Measurements from ENCODE around the gene GALNT9. TPM values are rescaled to one million over a fixed set of nuclear protein-coding genes. Genes with fewer than 3 reads are reported as not detected.
"Not testable (repeated sequence)": the region's sequence is repeated elsewhere in the genome, so short reads cannot be mapped to it uniquely, and the experiment has no call there.

GALNT9 gene
- total RNA-seq = 1 to 10 TPM in 1 of 2 experiments, under 1 TPM in 1; 0.86 to 1.2 TPM

DNA sequence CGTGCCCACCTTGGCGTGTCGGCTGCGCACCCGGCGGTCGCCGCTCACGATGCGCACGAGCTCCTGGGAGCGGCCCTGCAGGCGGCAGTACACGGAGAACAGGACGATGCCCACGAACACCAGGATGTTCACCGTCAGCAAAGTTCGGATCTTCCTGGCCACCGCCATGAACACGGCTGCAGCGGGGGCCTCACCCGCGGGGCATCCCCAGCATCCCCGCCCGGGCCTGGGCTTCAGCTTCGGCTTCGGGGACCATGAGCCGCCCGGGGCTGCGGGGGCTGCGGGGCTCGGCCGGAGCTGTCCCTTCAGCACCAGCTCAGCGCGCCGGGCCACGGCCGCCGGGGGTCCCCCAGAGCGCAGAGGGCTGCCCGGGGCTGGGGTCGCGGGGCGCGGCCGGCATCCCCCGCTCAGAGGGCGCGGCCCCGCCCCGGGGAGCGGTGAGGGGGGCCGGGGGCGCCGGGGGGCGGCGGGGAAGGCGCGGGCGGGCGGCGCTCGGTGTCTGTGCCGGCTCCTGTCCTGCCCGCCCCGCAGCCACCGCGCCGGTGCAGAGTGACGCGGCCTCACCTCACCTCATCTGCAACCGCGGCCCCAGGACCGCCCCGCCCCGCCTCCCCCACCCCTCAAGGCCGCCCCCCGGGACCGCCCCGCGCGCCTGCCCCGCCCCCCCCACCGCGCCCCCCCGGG lies at the start of gene GALNT9:
GALNT9 (minus strand) TSS at position 554 of the 684 bp plus-strand sequence; CDS start at position 168, 386 bp downstream.
- H3K27me3 Mint-ChIP-seq (ENCODE audit: low read depth) = peaks cover 31% of the 10 kb centered on the region
- H3K27ac Mint-ChIP-seq = no peak within 1 kb of the TSS
- no peak for DNase-seq
- H3K4me1 Mint-ChIP-seq (ENCODE audit: low read depth) = peaks cover 24% of the 10 kb centered on the region
- intact Hi-C loops (cut with micrococcal nuclease) = loop anchor here (5.0 kb wide), 2 partner anchors 42 to 163 kb away; partner anchors contain the start of gene FBRSL1
- H3K4me3 Mint-ChIP-seq = peak within 1 kb of the TSS; percentile 34
- CTCF ChIA-PET = no interaction called here
- H3K36me3 Mint-ChIP-seq (ENCODE audit: low read depth) = no peaks in the 10 kb centered on the region
- peaks cover 2% of the 10 kb centered on the region for H3K9me3 Mint-ChIP-seq

DNA sequence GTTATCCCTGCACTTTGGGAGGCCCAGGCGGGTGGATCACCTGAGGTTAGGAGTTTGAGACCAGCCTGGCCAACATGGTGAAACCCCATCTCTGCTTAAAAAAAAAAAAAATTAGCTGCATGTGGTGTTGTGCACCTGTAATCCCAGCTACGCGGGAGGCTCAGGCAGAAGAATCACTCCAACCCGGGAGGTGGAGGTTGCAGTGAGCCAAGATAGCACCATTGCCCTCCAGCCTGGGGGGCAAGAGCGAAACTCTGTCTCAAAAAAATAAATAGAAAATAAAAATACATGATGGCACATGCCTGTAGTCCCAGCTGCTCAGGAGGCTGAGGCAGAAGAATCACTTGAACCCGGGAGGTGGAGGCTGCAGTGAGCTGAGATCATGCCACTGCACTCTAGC lies 49.7 kb upstream of the GALNT9 start:
- H3K9me3 Mint-ChIP-seq; H3K4me1 Mint-ChIP-seq (ENCODE audit: low read depth); CTCF ChIA-PET; H3K36me3 Mint-ChIP-seq (ENCODE audit: low read depth); DNase-seq; H3K4me3 Mint-ChIP-seq; intact Hi-C loops (cut with micrococcal nuclease); H3K27ac Mint-ChIP-seq: not testable (repeated sequence)
- H3K27me3 Mint-ChIP-seq (ENCODE audit: low read depth) = peaks cover 36% of the 10 kb centered on the region

DNA sequence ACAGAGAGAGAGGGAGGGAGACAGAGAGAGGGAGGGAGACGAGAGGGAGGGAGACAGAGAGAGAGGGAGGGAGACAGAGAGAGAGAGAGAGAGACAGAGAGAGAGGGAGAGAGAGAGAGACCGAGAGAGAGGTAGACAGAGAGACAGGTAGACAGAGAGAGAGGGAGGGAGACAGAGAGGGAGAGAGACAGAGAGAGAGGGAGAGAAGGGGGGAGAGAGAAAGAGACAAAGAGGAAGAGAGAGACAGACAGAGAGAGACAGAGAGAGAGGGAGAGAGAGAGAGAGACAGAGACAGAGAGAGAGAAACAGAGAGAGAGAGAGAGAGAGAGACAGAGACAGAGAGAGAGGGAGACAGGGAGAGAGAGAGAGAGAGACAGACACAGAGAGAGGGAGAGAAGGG lies 47.8 kb upstream of the GALNT9 start:
- Mint-ChIP-seq H3K4me1 (ENCODE audit: low read depth) (no peaks in the 10 kb centered on the region), H3K4me3 (no peak overlapping the region), H3K36me3 (ENCODE audit: low read depth) (no peaks in the 10 kb centered on the region), H3K9me3 (no peaks in the 10 kb centered on the region), H3K27me3 (ENCODE audit: low read depth) (peaks cover 49% of the 10 kb centered on the region), H3K27ac (no peak overlapping the region)
- CTCF ChIA-PET = no interaction called here
- intact Hi-C loops (cut with micrococcal nuclease) = no loop called here
- no peak for DNase-seq

DNA sequence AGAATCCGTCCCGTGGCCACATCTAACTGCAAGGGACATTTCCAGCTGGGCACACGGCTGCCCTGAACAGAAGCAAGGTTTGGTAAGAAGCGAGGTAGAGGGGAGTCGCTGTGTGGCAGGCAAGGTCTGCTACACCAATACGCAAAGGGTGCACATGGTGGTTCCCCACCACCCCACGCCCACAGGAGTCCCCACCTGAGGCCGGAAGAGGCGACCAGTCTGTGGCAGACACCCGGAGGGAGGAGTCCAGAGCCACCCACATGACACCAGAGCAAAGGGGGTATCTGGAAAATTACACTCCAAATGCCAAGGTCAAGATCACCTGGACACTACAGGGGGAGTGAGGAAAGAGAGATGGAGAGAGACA lies 47.1 kb upstream of the GALNT9 start:
- H3K27ac Mint-ChIP-seq = no peak overlapping the region

DNA sequence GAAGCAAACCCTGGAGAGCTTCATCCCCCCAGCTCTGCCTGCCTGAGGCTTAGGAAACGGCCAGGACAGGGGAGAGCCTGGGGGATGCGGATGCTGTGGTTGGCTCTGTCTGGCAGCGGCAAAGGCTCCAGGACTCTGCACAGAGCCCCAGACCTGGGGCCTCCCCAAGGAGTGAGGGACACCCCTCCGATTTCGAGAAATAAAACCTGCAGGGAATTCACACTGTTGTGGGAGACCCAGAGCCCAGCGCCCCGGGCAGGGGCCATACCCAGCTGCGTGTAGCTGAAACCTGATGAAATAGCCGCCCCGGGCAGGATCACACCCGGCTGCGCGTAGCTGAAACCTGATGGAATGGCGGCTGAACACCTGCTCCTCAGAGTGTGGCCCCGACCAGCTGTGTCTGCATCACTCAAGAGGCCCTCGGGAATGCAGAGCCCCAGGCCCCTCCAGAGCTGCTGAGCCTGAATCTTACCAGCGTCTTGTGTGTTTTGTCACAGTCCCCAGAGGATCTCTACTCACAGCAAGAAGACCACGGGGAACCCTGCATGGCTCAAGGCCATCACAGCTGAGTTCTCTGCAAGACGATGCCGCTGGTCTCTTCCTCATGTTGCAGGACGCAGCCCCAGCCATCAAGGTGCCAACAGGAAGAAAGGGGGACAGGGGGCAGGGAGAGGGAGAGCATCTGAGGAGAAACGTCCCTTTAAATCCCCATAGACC lies 46.5 kb upstream of the GALNT9 start:
- Mint-ChIP-seq H3K27ac (no peak overlapping the region), H3K4me1 (ENCODE audit: low read depth) (no peaks in the 10 kb centered on the region), H3K36me3 (ENCODE audit: low read depth) (no peaks in the 10 kb centered on the region), H3K4me3 (no peak overlapping the region), H3K27me3 (ENCODE audit: low read depth) (peaks cover 58% of the 10 kb centered on the region), H3K9me3 (no peaks in the 10 kb centered on the region)
- DNase-seq = no peak
- CTCF ChIA-PET = no interaction called here
- intact Hi-C loops (cut with micrococcal nuclease) = no loop called here

More for the DNA sequence above, 47.1 kb upstream of the GALNT9 start:
- peaks cover 52% of the 10 kb centered on the region for H3K27me3 Mint-ChIP-seq (ENCODE audit: low read depth)
- no peaks in the 10 kb centered on the region for H3K9me3 Mint-ChIP-seq
- DNase-seq = no peak
- H3K4me3 Mint-ChIP-seq = no peak overlapping the region
- intact Hi-C loops (cut with micrococcal nuclease) = no loop called here
- no peaks in the 10 kb centered on the region for H3K36me3 Mint-ChIP-seq (ENCODE audit: low read depth)
- H3K4me1 Mint-ChIP-seq (ENCODE audit: low read depth) = no peaks in the 10 kb centered on the region
- CTCF ChIA-PET = no interaction called here

- no peaks in the 10 kb centered on the region for H3K4me1 Mint-ChIP-seq (ENCODE audit: low read depth)
- CTCF ChIA-PET = no interaction called here
- peaks cover 63% of the 10 kb centered on the region for H3K27me3 Mint-ChIP-seq (ENCODE audit: low read depth)
- no peak for DNase-seq
- no peak overlapping the region for H3K27ac Mint-ChIP-seq
- H3K4me3 Mint-ChIP-seq = no peak overlapping the region
- no peaks in the 10 kb centered on the region for H3K36me3 Mint-ChIP-seq (ENCODE audit: low read depth)
- no peaks in the 10 kb centered on the region for H3K9me3 Mint-ChIP-seq
- intact Hi-C loops (cut with micrococcal nuclease) = no loop called here
These were observed 45.4 kb upstream of the GALNT9 start for GRCh38 chr12:132374612-132375445.

DNA sequence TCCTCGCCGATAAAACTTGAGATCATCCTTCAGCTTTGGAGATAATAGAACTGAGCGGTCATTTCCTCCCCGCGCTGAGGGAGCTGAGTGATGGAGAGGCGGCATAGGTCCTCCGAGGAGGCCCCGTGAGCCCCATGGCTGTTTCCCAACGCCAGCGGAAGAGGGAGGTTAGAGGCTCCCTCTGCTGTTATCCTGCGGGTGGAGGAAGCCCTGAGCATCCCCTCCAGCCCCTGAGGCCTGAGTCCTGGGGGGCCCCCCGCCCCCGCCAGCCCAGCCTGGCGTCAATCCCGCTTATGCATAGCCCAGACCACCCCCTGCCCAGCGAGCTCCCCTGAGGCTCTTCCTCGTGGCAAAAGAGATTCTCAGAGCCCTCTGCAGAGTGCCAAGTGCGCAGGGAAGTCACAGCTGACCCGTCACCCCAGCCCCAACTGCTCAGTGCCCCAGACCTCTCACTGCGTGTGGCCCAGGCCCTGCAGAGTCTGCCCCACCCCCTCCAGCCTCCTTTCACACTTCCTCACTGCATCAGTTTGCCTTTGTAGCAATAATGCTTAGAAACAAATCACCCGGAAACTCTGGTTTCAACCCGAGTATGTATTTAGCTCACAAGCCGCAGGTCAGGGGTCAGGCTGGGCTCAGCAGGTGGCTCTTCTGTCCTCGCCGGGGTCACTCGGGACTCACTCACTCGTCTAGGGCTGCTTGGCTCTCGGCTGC lies 44.7 kb upstream of the GALNT9 start:
- no peak for DNase-seq
- Mint-ChIP-seq H3K36me3 (ENCODE audit: low read depth) (no peaks in the 10 kb centered on the region), H3K4me3 (no peak overlapping the region), H3K9me3 (no peaks in the 10 kb centered on the region), H3K27ac (no peak overlapping the region), H3K4me1 (ENCODE audit: low read depth) (no peaks in the 10 kb centered on the region), H3K27me3 (ENCODE audit: low read depth) (peaks cover 61% of the 10 kb centered on the region)
- CTCF ChIA-PET = interaction anchor here (0.9 kb wide), 1 partner anchor 241 kb away, joined by 3 read pairs; no protein-coding TSS in a partner anchor
- intact Hi-C loops (cut with micrococcal nuclease) = no loop called here

GRCh38 chr12:132367852-132368251 lies 38.5 kb upstream of the GALNT9 start:
- no peak for DNase-seq
- peaks cover 26% of the 10 kb centered on the region for H3K27me3 Mint-ChIP-seq (ENCODE audit: low read depth)
- no peaks in the 10 kb centered on the region for H3K9me3 Mint-ChIP-seq
- H3K4me1 Mint-ChIP-seq (ENCODE audit: low read depth) = no peaks in the 10 kb centered on the region
- no peak overlapping the region for H3K27ac Mint-ChIP-seq
- CTCF ChIA-PET = no interaction called here
- H3K4me3 Mint-ChIP-seq = no peak overlapping the region
- no peaks in the 10 kb centered on the region for H3K36me3 Mint-ChIP-seq (ENCODE audit: low read depth)
- intact Hi-C loops (cut with micrococcal nuclease) = no loop called here

- H3K4me1 Mint-ChIP-seq (ENCODE audit: low read depth) = no peaks in the 10 kb centered on the region
- no peak overlapping the region for H3K27ac Mint-ChIP-seq
- H3K4me3 Mint-ChIP-seq = no peak overlapping the region
- no peaks in the 10 kb centered on the region for H3K9me3 Mint-ChIP-seq
- CTCF ChIA-PET = no interaction called here
- intact Hi-C loops (cut with micrococcal nuclease) = no loop called here
- peaks cover 22% of the 10 kb centered on the region for H3K27me3 Mint-ChIP-seq (ENCODE audit: low read depth)
- DNase-seq = no peak
- H3K36me3 Mint-ChIP-seq (ENCODE audit: low read depth) = no peaks in the 10 kb centered on the region
These were observed 37.9 kb upstream of the GALNT9 start for GRCh38 chr12:132367071-132367851.

GRCh38 chr12:132366341-132366861 lies 37.0 kb upstream of the GALNT9 start:
- intact Hi-C loops (cut with micrococcal nuclease) = no loop called here
- Mint-ChIP-seq H3K27ac (no peak overlapping the region), H3K4me3 (no peak overlapping the region), H3K9me3 (no peaks in the 10 kb centered on the region), H3K36me3 (ENCODE audit: low read depth) (no peaks in the 10 kb centered on the region), H3K27me3 (ENCODE audit: low read depth) (peaks cover 16% of the 10 kb centered on the region), H3K4me1 (ENCODE audit: low read depth) (no peaks in the 10 kb centered on the region)
- no peak for DNase-seq
- CTCF ChIA-PET = no interaction called here

DNA sequence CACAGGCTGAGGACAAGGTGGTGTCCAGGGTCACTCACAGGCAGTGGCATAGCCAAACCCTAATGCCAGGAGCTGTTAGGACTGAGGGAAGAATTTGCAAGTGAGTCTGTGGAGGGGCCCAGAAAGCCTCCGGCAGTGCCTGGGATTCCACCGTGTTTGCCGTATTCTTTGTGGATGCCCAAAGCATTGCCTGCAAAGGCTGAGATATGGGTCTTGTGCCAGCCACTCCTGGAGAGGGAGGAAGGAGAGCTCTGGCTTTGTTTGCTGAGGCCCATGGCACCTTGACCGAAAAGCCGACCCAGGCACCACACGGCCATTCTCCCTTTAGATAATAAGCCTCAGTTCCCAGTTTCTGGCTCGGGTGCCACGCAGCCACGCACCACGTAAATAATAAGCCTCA lies 35.8 kb upstream of the GALNT9 start:
- intact Hi-C loops (cut with micrococcal nuclease) = no loop called here
- H3K4me3 Mint-ChIP-seq = no peak overlapping the region
- no peaks in the 10 kb centered on the region for H3K36me3 Mint-ChIP-seq (ENCODE audit: low read depth)
- peaks cover 6% of the 10 kb centered on the region for H3K27me3 Mint-ChIP-seq (ENCODE audit: low read depth)
- H3K4me1 Mint-ChIP-seq (ENCODE audit: low read depth) = no peaks in the 10 kb centered on the region
- no peak for DNase-seq
- H3K9me3 Mint-ChIP-seq = no peaks in the 10 kb centered on the region
- H3K27ac Mint-ChIP-seq = no peak overlapping the region
- CTCF ChIA-PET = no interaction called here
